CD4-positive, alpha-beta T cell treated with Interleukin-12 subunit alpha and Interleukin-12 subunit beta, for 1 hour (primary cell): ENCODE data around the gene MOB1B.
A peak's percentile ranks its signal among the peaks of the same experiment; 100 is the strongest.
"Not testable (repeated sequence)": the region's sequence is repeated elsewhere in the genome, so short reads cannot be mapped to it uniquely, and the experiment has no call there.

Experiments used
- DNase-seq: peaks from one replicate; pipeline ENCODE4 v3.0.0-alpha.2; 2020

MOB1B gene

GRCh38 chr4:70958681-70959080 lies 56.5 kb downstream of the MOB1B start:
- DNase-seq: no peak

GRCh38 chr4:70969076-70969475 lies 66.9 kb downstream of the MOB1B start:
- DNase-seq: no peak

DNA sequence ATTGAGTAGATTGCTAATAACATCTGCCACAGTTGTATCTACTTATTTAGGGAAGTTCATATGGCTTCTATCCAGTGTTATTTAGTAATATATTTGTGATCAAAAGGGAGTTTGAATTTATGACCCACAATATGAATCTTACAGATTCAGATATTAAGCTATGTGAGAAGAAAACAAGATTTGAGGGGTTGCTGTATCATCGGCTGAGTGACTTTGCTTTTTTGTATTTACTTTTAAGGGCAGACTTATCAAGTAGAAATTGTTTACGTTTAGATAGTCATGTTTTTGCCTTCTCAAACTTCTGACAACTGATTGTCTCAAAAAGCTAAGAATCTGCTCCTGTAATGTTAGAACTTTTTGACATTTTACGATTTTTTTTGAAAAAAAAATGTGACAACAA lies 74.1 kb downstream of the MOB1B start:
- no peak for DNase-seq

GRCh38 chr4:70979445-70980008 lies 77.4 kb downstream of the MOB1B start:
- DNase-seq: no peak

DNA sequence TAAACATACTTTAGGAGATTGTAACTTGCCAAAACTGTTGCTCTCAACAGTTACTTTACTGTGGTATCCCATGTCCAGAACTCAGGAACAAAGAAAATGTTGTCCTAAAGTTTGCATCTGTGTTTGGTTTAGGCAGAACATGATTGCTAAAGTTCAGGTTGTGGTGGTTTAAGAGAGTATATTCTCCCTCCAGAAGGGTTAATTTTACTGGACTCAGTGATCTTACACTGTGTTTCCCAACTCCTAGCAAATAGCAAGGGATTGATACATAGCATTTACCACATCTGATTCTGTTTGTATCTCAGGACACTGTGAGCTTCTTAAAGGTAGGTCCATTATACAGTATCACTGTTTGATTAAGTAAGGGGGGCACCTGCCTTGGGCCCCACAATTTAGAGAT lies 78.0 kb downstream of the MOB1B start:
- DNase-seq: no peak

GRCh38 chr4:70984106-70984505 lies 81.9 kb downstream of the MOB1B start:
- DNase-seq: no peak

GRCh38 chr4:70984589-70984988 lies 82.4 kb downstream of the MOB1B start:
- DNase-seq: peak; percentile 31

- no peak for DNase-seq
These were observed 89.4 kb downstream of the MOB1B start for GRCh38 chr4:70991596-70991995.

DNA sequence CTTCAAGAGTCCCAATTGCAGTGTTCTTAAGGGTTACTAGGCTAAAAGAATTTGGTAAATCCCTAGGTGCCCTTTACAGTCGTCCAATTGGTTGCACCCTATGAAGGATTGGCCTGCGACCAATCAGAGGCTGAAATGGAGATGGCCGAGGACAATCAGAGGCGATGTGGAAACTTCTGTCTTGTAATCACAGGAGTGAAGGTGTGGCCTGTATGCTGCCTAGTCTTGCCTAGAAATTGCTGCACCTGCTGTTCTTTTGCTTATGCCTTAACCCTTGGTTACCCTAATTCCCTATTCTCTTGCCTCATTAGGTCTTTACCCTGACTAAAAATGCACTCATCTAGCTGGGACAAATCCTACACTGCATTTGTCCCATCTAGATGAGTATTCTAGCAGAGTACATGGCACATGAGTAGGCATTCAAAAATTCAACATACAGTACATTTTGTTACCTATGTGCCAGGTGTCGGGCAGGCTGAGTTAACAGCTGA lies 90.3 kb downstream of the MOB1B start:
- no peak for DNase-seq

DNA sequence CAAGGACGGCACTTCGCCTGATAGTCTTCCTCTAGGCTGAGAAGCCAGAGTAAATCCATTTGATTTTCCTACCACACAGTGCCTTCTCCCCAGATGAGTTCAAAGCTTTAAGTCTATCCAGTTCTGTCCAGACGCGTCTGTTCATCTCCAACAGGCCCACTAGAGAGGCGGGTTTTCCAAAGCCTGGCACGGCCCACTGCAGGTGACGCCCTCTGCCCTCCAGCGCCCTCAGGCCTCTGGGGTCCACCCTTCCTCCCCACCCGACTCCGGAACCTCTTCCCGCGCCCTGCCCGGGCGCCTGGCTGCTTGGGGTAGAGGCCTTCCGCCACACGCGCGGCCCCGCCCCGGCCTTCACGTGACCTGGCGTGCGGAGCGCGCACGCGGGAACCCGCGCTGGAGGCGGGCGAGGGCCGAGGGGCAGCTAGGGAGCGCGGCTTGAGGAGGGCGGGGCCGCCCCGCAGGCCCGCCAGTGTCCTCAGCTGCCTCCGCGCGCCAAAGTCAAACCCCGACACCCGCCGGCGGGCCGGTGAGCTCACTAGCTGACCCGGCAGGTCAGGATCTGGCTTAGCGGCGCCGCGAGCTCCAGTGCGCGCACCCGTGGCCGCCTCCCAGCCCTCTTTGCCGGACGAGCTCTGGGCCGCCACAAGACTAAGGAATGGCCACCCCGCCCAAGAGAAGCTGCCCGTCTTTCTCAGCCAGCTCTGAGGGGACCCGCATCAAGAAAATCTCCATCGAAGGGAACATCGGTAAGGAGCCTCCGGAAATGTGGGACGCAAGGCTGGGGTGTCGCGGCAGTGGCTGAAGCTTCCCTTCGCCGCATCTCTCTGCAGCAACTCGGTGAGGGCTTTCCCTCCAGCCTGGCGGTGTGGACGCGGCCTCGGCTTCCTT lies 91.3 kb downstream of the MOB1B start, which contains the start of gene DCK:
DCK (plus strand) TSS at position 469 of the 888 bp plus-strand sequence; CDS start at position 656, 187 bp downstream.
- DNase-seq: peak; percentile 87

DNA sequence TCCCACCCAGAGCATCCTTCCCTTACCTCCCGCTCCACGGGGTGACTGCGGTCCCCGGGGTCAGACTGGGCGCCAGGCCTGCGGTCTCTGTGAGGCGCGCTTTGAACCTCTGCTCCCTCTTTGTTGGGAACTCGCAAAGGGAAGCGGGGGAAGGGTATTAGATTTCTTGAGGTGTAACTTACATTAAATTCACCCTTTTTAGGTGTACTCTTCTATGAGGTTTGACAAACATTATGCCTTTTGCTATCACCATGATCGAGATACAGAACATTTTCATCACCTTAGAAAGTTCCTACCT lies 91.8 kb downstream of the MOB1B start:
- DNase-seq: no peak

- no peak for DNase-seq
These were observed 92.4 kb downstream of the MOB1B start for GRCh38 chr4:70994387-70995099.

- DNase-seq: no peak
These were observed 93.8 kb downstream of the MOB1B start for GRCh38 chr4:70996018-70996360.

DNA sequence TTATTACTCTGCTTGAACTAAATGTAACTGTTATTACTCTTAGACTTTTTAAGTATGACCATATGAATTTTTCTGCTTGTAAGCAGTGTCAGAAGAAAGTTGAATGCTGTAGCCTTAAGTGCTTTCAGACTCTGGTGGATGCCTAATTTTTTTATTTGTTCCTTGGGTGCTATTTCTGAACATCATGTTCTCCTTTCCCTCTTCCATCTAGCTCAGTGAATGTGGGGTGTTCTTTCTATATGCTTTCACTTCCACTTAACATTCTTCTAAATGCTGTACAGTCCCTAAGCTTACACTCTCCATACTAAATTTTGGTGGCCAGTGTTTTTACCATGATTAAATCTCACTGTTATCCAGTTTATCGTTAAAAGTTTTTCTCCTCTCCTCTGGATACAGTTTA lies 94.9 kb downstream of the MOB1B start:
- no peak for DNase-seq

- no peak for DNase-seq
These were observed 95.4 kb downstream of the MOB1B start for GRCh38 chr4:70997546-70997945.

GRCh38 chr4:70999639-71000038 lies 97.5 kb downstream of the MOB1B start:
- not testable (repeated sequence) for DNase-seq

DNA sequence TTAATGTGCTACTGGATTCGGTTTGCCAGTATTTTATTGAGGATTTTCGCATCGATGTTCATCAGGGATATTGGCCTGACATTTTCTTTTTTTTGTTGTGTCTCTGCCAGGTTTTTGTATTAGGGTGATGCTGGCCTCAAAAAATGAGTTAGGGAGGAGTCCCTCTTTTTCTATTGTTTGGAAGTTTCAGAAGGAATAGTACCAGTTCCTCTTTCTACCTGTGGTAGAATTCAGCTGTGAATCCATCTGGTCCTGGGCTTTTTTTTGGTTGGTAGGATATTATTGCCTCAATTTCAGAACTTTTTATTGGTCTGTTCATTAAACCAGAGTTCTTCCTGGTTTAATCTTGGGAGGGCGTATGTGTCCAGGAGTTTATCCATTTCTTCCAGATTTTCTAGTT lies 99.2 kb downstream of the MOB1B start:
- not testable (repeated sequence) for DNase-seq

GRCh38 chr4:71004281-71004851 lies 102.2 kb downstream of the MOB1B start:
- peak; percentile 63 for DNase-seq

- not testable (repeated sequence) for DNase-seq
These were observed 102.9 kb downstream of the MOB1B start for GRCh38 chr4:71005025-71005424.

DNA sequence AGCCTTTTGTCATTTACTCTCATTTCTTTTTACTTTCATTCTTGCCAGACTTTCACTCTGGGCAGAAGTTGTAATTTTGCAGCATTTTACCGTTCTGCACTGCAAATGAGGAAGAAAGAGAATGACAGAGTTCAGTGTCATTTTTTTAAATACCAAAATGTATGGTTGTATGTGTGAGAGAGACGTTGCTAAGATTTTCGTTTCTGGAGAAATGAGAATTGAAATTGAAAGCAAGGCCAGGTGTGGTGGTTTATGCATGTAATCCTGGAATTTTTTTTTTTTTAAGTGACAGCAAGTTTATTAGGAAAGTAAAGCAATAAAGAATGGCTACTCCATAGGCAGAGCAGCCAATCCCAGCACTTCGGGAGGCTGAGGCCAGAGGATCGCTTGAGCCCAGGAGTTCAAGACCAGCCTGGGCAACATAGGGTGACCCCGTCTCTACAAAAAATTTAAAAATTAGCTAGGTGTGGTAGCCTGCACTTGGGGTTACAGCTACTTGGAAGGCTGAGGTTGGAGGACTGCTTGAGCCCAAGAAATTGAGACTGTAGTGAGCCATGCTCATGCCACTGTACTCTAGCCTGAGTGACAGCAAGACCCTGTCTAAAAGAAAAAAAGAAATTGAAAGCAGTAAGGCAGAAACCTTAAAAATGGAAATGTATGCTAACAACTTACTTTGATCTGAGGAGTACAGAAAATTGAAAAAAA lies 104.2 kb downstream of the MOB1B start:
- no peak for DNase-seq

GRCh38 chr4:71008196-71008595 lies 106.0 kb downstream of the MOB1B start:
- DNase-seq: no peak

- no peak for DNase-seq
These were observed 106.9 kb downstream of the MOB1B start for GRCh38 chr4:71009086-71009485.
